Measurements from ENCODE around the gene ZKSCAN4. TPM values are rescaled to one million over a fixed set of nuclear protein-coding genes. Genes with fewer than 3 reads are reported as not detected.

The ZKSCAN4 gene
- total RNA-seq, 3 donors from 2014 or later (not counting 1 experiment from before 2014, with no cell fraction given), result 1.6 to 4.2 (median 2.9) TPM

GRCh38 chr6:28291573-28291972 lies 39.5 kb upstream of the ZKSCAN4 start:
- DNase-seq (no peak), ATAC-seq (no peak)
- Mint-ChIP-seq H3K36me3 (no peaks in the 10 kb centered on the region), H3K9me3 (no peaks in the 10 kb centered on the region), H3K27me3 (ENCODE audit: low read depth in 2 of 2) (peaks cover 0 to 1% of the 10 kb centered on the region in 2 donors), H3K4me3 (no peak overlapping the region), H3K4me1 (no peaks in the 10 kb centered on the region), H3K27ac (no peak overlapping the region)
- H3K27ac ChIP-seq (ENCODE audit: low read length), result no peak overlapping the region
- no peaks in the 10 kb centered on the region for H3K9me3 ChIP-seq (ENCODE audit: control insufficient read depth, insufficient read depth, low read length)
- TF ChIP-seq CTCF (IDR thresholded peaks at IDR 0.05), result no peak
- H3K27me3 ChIP-seq (ENCODE audit: control insufficient read depth, insufficient read depth, low read length), result no peaks in the 10 kb centered on the region
- intact Hi-C loops (cut with micrococcal nuclease), result no loop called here
- no peak overlapping the region for H3K4me3 ChIP-seq (ENCODE audit: low read length)
- H3K4me1 ChIP-seq (ENCODE audit: control insufficient read depth, insufficient read depth, low read length), result no peaks in the 10 kb centered on the region
- no peaks in the 10 kb centered on the region for H3K36me3 ChIP-seq (ENCODE audit: control insufficient read depth, insufficient read depth, low read length)

- Histone ChIP-seq H3K4me3 (ENCODE audit: low read length) (no peak overlapping the region), H3K4me1 (ENCODE audit: control insufficient read depth, insufficient read depth, low read length) (peaks cover 9% of the 10 kb centered on the region), H3K36me3 (ENCODE audit: control insufficient read depth, insufficient read depth, low read length) (peaks cover 1% of the 10 kb centered on the region), H3K27me3 (ENCODE audit: control insufficient read depth, insufficient read depth, low read length) (peaks cover 10% of the 10 kb centered on the region), H3K9me3 (ENCODE audit: control insufficient read depth, insufficient read depth, low read length) (no peaks in the 10 kb centered on the region), H3K27ac (ENCODE audit: low read length) (no peak overlapping the region)
- TF ChIP-seq CTCF (IDR thresholded peaks at IDR 0.05), result no peak
- 100% methylated on average over 2 of the region's 2 CpGs for WGBS (ENCODE audit: insufficient coverage)
- intact Hi-C loops (cut with micrococcal nuclease), result no loop called here
- Mint-ChIP-seq H3K27ac (no peak overlapping the region), H3K4me3 (no peak overlapping the region), H3K36me3 (peaks cover 6% of the 10 kb centered on the region), H3K9me3 (no peaks in the 10 kb centered on the region), H3K27me3 (ENCODE audit: low read depth in 2 of 2) (peaks cover 24 to 26% of the 10 kb centered on the region in 2 donors), H3K4me1 (peaks cover 8% of the 10 kb centered on the region in 2 donors)
- ATAC-seq (no peak), DNase-seq (no peak)
Measured at GRCh38 chr6:28282926-28283325, 30.9 kb upstream of the ZKSCAN4 start.

GRCh38 chr6:28281288-28282064 lies 29.4 kb upstream of the ZKSCAN4 start, which contains the start of gene PGBD1:
PGBD1 (plus strand) TSS chr6:28281572; CDS start chr6:28283814, 2,242 bp downstream.
- Mint-ChIP-seq H3K36me3 (peaks cover 13% of the 10 kb centered on the region), H3K4me1 (peaks cover 8% of the 10 kb centered on the region in 2 donors), H3K9me3 (no peaks in the 10 kb centered on the region), H3K27ac (no peak within 1 kb of the TSS), H3K27me3 (ENCODE audit: low read depth in 2 of 2) (peaks cover 24% of the 10 kb centered on the region in 2 donors), H3K4me3 (peak within 1 kb of the TSS; percentile 67)
- 1% methylated on average over 50 of the region's 50 CpGs for WGBS (ENCODE audit: insufficient coverage)
- TF ChIP-seq CTCF (IDR thresholded peaks at IDR 0.05), result no peak
- Histone ChIP-seq H3K4me3 (ENCODE audit: low read length) (peak within 1 kb of the TSS; percentile 35), H3K36me3 (ENCODE audit: control insufficient read depth, insufficient read depth, low read length) (peaks cover 13% of the 10 kb centered on the region), H3K4me1 (ENCODE audit: control insufficient read depth, insufficient read depth, low read length) (peaks cover 9% of the 10 kb centered on the region), H3K27ac (ENCODE audit: low read length) (no peak within 1 kb of the TSS), H3K9me3 (ENCODE audit: control insufficient read depth, insufficient read depth, low read length) (no peaks in the 10 kb centered on the region), H3K27me3 (ENCODE audit: control insufficient read depth, insufficient read depth, low read length) (peaks cover 10% of the 10 kb centered on the region)
- DNase-seq (peak; percentile 31 to 59), ATAC-seq (peak; percentile 64 to 89 (median 73))
- intact Hi-C loops (cut with micrococcal nuclease), result no loop called here

Data from natural killer cell (primary cell).